COLO668 (cell line): Measurements from ENCODE around the gene GGTLC3.
"Not testable (repeated sequence)": the region's sequence is repeated elsewhere in the genome, so short reads cannot be mapped to it uniquely, and the experiment has no call there.

Experiments
- DNase-seq: peaks from one replicate; lab custom pipeline; 2025; ENCODE audit not compliant: unreplicated experiment; lab: John Stamatoyannopoulos, UW

GGTLC3 gene

DNA sequence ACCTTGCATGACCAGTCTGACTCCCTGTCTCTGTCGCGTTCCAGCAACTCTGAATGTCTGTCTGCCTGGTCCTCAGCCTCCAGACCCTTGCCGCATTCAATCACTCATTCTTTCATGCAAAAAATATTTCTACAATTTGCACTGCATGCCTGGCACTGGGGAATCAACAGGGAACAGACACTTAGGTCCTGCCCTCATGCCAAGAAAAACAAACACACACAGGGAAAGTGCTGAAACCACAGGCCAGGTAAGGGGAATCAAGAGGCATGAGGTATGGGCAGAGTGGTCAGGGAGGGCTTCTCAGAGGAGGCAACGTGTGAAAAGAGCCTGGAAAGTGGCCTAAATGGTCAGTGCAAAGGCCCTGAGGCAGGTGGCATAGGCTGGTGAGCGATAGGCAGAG, at the start of gene GGTLC3:
TSS of gene GGTLC3 (minus strand) at position 101 of the 400 bp plus-strand sequence. CDS start 264 bp downstream, outside the sequence.
- not testable (repeated sequence) for DNase-seq

DNA sequence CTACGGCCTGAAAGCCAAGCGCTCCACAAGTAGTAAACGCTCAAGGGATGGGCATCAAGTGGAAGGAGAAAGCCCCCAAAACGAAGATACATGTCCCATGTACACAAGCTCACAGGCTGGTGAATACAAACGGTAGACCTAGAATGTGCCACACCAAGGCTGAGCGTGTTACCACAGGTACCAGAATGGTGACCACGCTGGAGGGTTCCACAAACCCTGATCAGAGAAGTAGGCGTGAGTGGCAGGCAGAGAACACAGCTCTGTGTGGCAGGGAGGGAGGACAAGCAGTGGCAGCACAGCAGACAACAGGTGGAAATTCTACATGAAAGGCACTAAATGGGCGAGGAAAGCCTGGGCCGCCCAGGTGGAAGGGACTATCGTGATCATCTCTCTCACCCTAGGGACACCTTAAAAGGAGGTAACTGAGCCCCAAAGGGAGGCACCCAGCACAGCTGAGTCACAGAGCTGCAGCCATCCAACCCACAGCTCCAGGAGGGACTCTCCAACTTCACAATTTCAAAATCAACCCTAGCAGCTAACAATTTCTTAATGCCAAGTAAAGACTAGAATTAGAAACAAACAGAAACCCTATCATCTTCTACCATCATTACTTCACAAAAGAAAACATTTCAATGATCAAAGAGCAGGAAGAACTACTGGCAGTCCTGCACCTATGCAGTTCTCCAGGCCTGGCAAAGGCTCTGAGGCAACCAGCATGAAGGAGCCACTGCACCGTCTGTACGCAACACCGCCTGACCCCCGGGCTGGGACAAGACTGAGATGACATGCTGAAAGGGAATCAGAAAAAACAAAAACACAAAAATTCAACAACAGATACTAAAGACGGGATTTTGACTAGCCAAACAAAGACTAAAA, 42.4 kb upstream of the GGTLC3 start:
- DNase-seq, result not testable (repeated sequence)

DNA sequence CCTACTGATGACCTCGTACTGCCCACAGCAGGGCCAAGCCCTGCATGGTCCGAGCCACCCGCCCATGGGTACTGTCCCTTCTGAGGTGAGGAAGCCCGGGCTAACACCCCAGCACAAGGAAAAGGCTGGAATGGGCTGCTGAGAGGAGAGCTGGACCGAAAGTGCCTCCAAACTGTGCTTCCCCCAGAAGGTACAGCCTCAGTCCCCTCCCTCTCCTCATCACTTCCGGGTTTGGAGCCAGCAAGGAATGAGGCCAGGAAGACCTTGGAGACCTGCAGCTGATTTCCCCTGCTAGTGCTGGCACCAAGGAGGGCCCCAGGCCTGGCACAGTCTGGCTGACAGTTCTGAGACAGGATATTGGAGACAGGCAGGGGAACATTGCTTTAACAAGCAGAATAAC, 41.0 kb upstream of the GGTLC3 start:
- not testable (repeated sequence) for DNase-seq

DNA sequence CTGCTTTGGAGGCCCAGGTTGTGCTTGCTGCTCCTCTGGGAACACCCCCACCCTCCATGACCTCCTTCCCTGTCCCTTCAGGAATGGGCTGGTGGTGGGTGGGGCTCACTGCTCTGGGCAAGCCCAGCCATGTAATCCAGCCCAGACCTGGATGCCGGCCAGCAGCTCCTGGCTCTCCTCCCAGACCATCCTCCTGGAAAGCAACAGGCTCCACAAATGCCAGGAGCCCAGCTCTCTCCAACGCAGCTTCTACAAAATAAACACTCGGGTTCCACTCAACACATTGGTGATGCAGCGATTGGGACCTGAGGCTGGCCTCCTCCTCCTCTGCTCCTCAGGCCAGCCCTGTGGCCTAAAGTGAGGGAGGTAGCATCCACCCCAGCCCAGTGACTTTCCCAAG, 40.6 kb upstream of the GGTLC3 start:
- DNase-seq, result not testable (repeated sequence)

DNA sequence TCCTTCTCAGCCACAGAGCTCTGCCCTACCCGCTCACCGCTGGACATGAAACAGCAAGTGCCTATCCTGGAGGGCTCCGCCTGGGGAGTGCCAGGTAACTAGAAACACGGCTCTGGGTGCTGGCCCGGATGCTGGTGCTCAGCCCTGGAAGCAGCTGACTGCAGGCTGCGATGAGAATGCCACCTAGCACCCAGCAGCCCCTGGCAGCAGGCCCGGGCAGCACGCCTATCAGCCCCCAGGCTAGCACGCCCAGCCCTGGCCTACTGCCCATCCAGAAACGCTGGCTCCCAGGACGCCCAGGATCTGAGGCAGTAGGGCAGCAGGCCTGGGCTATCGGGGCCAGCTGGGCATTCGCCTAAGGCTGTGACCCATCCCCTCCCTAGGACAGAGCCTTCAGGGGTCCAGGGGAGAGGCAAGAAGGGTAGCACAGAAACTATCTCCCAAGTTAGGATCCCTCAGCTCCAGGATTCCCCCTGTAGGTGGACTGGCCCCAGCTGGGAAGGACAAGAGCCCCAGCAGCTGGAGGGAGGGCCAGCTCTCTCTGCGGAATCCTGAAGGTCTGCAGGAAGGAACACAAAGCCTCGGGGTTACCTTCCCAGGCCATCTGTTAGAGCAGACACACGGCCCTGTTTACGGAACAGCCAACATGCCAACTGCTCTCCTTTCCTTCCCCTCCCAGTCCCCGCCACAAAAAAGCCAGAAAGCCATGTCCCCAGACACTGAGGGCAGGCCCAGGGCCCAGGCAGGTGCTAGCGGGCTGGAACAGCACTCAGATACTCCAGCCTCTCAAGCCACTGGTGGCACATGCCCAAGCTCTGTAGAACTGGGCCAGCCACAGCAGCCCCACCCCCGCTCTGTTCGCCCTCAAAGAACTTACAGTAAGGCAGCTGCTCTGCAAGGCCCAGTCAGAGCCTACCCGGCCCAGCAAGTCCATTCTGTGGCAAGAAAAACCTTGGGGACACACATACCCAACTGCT, 36.6 kb upstream of the GGTLC3 start:
- DNase-seq, result not testable (repeated sequence)

DNA sequence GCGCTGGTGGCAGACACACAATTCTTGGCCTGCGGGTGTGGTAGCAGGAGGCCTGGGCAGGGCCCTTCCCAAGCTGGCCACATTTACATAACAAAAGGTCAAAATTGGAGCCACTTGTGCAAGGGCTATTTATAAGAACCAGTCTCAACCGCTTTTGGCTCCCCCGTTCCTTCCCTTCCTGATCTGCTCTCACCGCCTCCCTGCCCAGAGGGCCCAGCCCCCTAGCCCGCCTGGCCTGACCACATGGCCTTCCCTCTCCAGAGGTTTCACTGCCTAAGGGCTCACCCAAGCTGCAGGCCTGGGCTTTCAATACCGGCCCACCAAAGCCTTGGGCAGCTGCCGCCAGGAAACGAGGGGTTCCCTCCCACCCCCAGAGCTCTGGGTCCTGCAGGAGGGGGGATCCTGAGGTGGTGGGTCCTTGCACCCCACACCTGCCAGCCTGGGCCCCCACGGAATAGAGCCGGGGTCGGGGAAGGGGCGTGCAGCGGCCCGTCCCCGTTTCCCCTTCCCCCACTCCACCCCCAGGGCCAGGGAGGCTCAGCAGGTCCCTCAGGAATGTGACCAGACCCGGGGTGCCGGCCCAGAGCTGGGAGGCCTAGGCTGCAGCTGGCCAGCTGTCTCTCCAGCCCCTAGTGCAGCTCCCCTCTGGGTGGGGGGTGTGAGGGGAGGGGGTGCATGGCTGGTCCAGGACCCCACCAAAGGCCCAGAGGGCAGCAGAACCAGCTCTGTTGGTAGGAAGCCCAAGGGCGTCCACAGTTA, 35.1 kb upstream of the GGTLC3 start:
- DNase-seq, result not testable (repeated sequence)

DNA sequence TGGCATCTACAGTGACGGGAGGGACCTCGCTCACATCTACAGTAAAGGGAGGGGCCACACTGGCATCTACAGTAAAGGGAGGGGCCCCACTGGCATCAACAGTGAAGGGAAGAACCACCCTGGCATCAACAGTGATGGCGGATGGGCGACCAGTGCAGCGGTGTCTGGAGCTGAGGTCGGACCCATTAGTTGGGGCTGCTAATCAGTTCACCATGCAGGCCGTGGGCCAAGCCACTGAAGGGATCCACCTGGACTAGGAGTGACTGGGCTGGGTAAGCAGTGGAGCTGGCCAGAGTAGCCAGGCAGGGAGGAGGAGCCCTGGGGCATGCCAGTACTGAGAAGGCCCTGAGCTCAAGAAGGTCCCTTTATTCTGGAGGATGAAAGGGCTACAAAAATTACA, 33.1 kb upstream of the GGTLC3 start:
- not testable (repeated sequence) for DNase-seq

DNA sequence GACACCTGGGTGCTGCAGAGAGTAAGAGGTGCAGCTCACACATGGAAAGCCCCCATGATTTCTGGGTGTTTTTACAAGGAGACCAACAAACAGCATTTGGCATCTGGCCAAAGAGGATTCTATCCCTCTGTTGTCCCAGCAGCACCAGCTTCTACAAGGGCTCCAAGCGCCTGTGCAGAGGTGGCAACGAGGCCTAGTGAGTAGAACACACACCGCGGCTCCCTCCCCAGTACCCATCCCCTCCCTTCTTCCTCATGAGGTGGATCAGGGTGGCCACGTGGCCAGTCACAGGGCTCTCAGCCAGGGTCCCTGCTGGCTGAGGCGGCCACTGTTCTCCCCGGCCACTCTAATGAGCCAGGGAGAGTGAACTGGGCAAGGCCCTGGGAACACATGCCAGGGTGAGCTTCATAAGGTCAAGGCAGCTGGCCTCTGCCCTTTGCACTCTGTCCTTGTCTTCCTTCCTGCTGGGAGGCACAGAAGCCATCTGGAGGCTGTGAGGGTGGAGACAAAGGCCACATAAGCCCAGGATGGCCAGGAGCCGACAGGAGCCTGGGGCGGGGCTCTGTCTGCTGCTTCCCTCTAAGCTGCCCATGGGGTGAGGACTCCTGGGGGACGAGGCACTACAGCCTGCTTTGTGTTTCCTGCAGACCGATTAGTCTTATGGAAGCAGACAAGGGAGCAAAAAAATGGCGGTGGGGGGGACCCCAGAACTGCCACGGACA, 31.7 kb upstream of the GGTLC3 start:
- DNase-seq, result not testable (repeated sequence)

DNA sequence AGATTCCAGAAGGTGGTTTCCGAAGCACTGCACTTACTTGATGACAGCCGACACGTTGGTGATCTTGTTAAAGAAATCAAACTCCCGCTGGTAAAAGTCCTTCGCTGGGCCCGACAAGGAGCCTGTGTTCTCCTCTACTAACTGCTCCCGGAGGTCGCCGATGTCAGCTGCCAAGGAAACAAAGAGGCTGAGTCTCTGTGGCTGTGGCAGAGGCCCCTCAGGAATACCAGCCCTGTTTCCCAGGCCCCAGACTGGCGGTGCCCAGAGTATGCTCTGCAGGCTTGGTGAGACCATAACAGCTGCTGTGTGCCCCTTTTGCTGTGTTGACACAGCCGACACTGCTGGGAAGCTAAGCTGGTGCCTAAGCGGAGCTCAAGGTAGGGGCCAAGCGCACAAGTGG, 26.7 kb upstream of the GGTLC3 start:
- not testable (repeated sequence) for DNase-seq

DNA sequence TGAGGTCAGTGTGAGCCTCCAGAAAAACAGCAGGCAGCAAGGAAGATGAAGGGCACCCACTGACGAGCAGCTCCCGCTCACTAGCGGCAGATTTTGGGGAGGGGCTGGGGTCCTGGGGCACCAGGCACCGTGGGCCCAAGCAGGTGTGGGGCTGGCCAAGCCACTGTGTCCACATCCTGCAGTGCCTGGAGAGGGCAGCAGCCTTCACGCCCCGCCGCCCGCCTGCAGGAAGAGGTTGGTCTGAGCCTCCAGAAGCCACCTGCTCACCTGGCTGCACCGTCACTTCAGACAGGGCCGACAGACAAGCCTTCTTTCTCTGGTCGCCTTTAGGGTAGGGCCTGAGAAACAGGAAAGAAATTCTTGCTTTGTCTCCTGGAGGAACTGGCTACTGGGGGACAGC, 25.4 kb upstream of the GGTLC3 start:
- DNase-seq, result not testable (repeated sequence)

DNA sequence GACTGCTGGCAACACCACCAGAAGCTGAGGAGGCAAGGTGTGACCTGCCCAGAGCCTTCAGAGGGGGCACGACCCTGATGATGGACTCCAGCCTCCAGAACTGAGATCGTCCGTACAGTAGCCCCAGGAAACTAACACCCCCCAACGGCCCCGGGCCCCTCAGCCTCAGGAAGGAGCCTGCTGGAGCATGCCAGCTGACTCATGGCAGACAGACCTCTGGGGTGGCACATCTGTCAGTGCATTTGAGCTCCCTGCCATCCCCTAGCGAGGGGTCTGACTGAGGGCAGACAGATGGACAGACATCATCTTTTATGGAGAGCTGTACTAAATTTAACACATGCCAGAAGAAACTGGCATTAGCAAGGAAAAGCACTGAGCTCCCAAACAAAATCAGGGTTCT, 22.0 kb upstream of the GGTLC3 start:
- not testable (repeated sequence) for DNase-seq

DNA sequence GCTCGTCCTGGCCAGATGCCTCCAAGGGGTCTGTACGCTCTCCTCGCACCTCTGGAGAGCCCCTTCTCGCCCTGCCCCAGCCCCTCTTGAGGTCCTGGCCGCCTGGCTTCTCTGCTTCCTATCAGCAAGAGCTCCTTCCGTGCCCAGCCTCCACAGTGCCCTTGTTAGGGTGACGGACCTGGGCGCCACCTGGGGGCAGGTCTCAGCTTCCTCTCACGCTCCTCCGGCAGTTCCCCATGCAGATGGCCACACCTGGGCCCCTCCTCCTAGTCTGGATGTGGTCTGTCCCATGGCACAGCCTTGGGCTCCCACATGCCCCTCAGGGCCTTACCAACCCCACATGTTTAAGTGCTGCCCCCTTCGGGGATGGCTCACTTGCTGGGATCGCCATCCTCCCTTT, 16.4 kb upstream of the GGTLC3 start:
- DNase-seq, result not testable (repeated sequence)

DNA sequence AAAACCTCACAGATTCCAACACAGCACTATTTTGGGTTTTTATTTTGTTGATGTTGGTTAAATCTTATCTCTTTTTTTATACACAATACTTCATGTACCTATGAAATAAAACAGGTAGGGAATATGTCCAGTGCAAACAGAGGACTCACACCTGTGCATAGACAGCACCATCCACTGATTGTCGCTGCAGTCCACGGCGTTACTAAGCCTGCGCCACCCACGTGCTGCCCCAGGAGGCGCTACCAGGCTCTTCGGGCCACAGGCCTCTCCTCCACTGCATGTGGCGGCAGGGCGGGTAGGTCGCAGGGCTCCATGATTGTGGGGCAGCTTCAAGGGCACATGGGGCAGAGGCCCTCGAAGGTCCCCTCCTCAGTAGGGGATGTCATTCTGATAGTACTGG, 15.7 kb upstream of the GGTLC3 start:
- not testable (repeated sequence) for DNase-seq

DNA sequence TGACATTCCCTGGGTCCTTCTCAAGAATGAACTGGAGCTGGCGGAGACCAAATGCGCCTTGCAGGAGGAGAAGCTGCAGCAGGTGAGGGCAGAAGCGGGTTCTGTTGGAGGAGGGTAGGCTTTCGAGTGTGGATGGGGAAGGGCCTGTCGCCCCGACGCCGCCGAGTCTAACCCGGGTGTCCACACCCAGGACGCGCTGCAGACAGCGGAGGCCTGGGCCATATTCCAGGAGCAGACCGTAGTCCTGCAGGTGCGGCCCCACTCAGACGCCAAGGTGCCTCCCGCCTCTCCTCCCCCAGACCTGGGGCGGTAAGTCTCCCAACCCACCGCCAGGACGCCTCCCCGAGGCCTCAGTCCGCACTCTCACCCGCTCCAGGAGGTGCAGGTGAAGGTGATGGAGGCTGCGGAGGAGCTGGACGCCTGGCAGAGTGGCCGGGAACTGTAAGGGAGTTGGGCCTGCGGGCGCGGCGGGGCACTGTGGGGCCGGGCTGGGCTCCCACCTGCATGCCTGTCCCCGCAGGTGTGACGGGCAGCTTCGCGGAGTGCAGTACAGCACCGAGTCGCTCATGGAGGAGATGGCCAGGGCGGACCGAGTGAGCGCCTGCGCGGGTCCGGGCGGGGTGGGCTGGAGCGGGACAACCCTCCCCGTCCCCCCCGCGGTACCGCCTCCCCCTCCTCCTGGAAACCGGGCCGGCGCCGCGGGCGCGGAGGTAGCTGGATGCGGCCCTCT, 11.6 kb upstream of the GGTLC3 start:
- not testable (repeated sequence) for DNase-seq

DNA sequence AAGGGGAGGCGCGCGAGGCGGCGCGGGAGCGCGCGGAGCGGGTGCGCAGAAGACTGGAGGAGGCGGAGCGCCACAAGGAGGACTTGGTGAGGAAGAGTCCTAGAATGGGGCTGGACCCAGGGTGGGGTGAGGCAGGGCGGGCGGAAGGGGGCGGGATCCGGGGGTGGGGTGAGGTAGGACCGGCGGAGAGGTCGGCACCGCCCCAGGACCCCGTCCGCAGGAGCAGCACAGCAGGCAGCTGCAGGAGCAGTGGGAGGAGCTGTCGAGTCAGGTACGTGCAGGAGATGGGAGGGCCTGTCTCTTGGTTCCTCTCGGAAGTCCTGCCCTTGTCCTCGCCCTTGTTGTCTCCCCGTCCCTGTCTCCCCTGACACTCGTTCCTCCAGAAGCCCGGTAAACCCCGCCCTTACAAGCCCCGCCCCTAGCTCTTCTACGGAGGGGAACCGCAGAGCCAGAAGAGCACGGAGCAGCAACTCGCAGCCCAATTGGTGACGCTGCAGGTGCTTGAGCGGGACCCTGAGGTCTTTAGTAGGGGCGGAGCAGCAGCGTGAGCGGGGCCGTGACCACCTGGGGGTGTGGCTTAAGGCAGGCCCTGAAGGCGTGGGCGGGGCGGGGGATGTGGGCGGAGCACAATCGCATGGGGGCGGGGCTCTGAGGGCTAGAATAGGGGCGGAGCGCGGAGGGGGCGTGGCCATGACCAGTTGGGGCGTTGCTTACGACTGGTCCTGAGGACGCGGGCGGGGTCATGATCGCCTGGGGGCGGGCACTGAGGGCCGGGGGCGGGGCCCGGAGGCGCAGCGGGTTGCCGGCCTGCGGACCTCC, 10.8 kb upstream of the GGTLC3 start:
- DNase-seq, result not testable (repeated sequence)

DNA sequence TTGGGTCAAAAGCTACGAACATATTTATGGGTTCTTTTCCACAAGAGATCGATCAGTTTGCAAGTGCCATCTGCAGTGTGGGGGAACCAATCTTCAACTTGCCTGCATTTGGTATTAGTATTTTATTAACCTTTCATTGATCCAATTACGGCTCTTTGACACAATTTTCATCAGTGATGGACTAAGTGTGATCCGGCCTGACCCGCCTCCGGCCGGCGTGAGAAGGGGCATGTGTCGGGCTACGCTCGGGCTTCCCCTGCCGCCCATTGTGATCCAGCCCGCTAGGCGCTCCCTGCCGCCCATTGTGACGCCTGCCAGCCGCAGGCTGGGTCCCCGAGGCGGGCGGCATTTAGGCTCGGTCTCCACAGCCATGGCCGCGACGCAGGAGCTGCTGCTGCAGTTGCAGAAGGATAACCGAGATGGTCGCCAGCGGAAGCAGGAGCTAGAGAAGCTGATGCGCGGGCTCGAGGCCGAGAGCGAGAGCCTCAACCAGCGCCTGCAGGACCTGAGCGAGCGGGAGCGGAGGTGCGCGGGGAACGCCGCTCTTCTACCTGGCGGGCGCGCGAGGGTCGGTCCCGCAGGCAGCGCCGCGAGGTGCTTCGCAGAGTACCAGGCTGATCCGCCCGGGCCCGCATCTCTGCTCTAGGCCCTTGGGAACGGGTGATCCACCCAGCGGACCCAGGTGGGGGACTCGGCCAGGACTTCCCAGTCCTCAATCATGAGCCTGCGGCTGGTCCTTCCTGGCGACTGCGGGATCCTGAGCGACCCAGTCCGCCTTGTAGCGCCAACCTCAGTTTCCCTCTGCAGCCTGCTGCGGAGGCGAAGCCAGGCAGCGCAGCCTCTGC, 10.0 kb upstream of the GGTLC3 start, which contains the start of gene TMEM191B:
TSS of gene TMEM191B (plus strand) at position 51 of the 845 bp plus-strand sequence. CDS start at position 230, 179 bp downstream.
- not testable (repeated sequence) for DNase-seq

DNA sequence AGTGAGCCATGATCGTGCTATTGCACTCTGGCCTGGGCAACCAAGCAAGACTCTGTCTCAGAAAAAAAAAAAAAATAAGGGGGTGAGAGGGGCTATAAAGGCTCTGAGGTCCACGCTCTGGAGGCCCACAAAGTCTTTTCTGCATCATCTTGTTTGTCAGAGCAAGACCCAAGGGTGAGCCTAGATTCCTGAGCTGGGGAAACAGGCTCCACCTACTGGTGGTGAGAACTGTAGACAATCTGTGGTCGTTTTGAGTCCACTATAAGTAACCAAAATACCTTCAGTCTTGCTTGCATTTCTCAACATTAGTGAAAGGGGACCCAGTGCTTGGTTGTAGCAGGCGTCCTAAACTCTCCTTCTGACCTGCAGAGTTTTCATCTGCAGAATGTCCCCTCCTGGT, 5.4 kb upstream of the GGTLC3 start:
- not testable (repeated sequence) for DNase-seq
